WTC11 (cell line): ENCODE data around the gene TTC28. TPM values are rescaled to one million over a fixed set of nuclear protein-coding genes. Genes with fewer than 3 reads are reported as not detected.

Source experiments
- ATAC-seq: fragments of 200-7000 bp; cut with Tn5 transposase; 2 replicates; pipeline ENCODE4 v1.10.0; 2021; ENCODE audit warnings: mild to moderate bottlenecking, moderate library complexity
- CTCF ChIA-PET: fragments of 300-600 bp; sonication (Branson Sonifier 250); formaldehyde crosslinking; loops from one replicate; lab custom pipeline; 2021; ENCODE audit warnings: antibody characterized with exemption; lab: Charles Lee
- POLR2A ChIA-PET: fragments of 350-600 bp; sonication (Branson Sonifier 250); formaldehyde crosslinking; loops from one replicate; lab custom pipeline; 2021; ENCODE audit warnings: antibody characterized with exemption; lab: Charles Lee
- DNase-seq: peaks from one replicate; pipeline ENCODE4 v3.0.0; 2021; ENCODE audit warnings: low spot score
- H3K27ac Mint-ChIP-seq: 2 replicates; pipeline ENCODE4 v1.8.0; 2021; ENCODE audit warnings: mixed read lengths
- H3K27me3 Mint-ChIP-seq: 2 replicates; pipeline ENCODE4 v1.8.0; 2021; ENCODE audit warnings: low read depth, mild to moderate bottlenecking, moderate library complexity, mixed read lengths
- H3K36me3 Mint-ChIP-seq: 2 replicates; pipeline ENCODE4 v1.8.0; 2021; ENCODE audit warnings: mixed read lengths
- H3K4me1 Mint-ChIP-seq: 2 replicates; pipeline ENCODE4 v1.8.0; 2022; ENCODE audit warnings: mixed read lengths
- H3K4me3 Mint-ChIP-seq: 2 replicates; pipeline ENCODE4 v1.8.0; 2021; ENCODE audit warnings: mild to moderate bottlenecking, moderate library complexity, mixed read lengths
- H3K9me3 Mint-ChIP-seq: 2 replicates; pipeline ENCODE4 v1.8.0; 2021; ENCODE audit warnings: mixed read lengths
- AFF4 ChIP-seq: sonication (generic); formaldehyde crosslinking; IDR thresholded peaks from 2 replicates; pipeline ENCODE4 v1.8.1; 2023; ENCODE audit warnings: mild to moderate bottlenecking, missing genetic modification reagents, borderline replicate concordance
- AR ChIP-seq: fragments of 250-450 bp; sonication (Bioruptor Pico); IDR thresholded peaks from 2 replicates; pipeline ENCODE4 v1.9.0; 2021; ENCODE audit warnings: mild to moderate bottlenecking
- ATF2 ChIP-seq: sonication (generic); formaldehyde crosslinking; IDR thresholded peaks from 2 replicates; pipeline ENCODE4 v1.8.1; 2022; ENCODE audit warnings: low read depth, missing genetic modification reagents, borderline replicate concordance
- ELF4 ChIP-seq: sonication (generic); formaldehyde crosslinking; IDR thresholded peaks from 2 replicates; pipeline ENCODE4 v1.8.1; 2022; ENCODE audit warnings: low read depth, mild to moderate bottlenecking, moderate library complexity, missing genetic modification reagents
- EMX1 ChIP-seq: fragments of 250-450 bp; sonication (Bioruptor Pico); IDR thresholded peaks from 2 replicates; pipeline ENCODE4 v1.8.0; 2021; ENCODE audit warnings: mild to moderate bottlenecking
- FOXP4 ChIP-seq: sonication (generic); formaldehyde crosslinking; IDR thresholded peaks from 2 replicates; pipeline ENCODE4 v1.8.0; 2022; ENCODE audit warnings: mild to moderate bottlenecking, missing genetic modification reagents
- NR2C2 ChIP-seq: sonication (generic); formaldehyde crosslinking; IDR thresholded peaks from 2 replicates; pipeline ENCODE4 v1.8.0; 2022; ENCODE audit warnings: mild to moderate bottlenecking, missing genetic modification reagents
- PRDM15 ChIP-seq: sonication (generic); formaldehyde crosslinking; IDR thresholded peaks from 2 replicates; pipeline ENCODE4 v1.8.0; 2022; ENCODE audit warnings: missing genetic modification reagents
- SOX15 ChIP-seq: fragments of 250-450 bp; sonication (Bioruptor Pico); IDR thresholded peaks from 2 replicates; pipeline ENCODE4 v1.9.0; 2021; ENCODE audit warnings: mild to moderate bottlenecking
- USF1 ChIP-seq: sonication (generic); formaldehyde crosslinking; IDR thresholded peaks from 2 replicates; pipeline ENCODE4 v1.8.0; 2022; ENCODE audit warnings: mild to moderate bottlenecking, missing genetic modification reagents
- ZMAT4 ChIP-seq: fragments of 250-450 bp; sonication (Bioruptor Pico); IDR thresholded peaks from 2 replicates; pipeline ENCODE4 v1.9.0; 2021; ENCODE audit warnings: mild to moderate bottlenecking
- total RNA-seq: library from RNA; stranded (reverse); gene quantifications from 3 replicates; pipeline ENCODE4 v1.2.3, GENCODE V29; 2021

Gene TTC28
- total RNA-seq, 1 experiment from 2014 or later, result 13.0 TPM

GRCh38 chr22:28507896-28508295, 171.7 kb downstream of the TTC28 start:
- ATAC-seq (no peak), DNase-seq (no peak)
- CTCF ChIA-PET, result no interaction called here
- Mint-ChIP-seq H3K27me3 (no peaks in the 10 kb centered on the region; the same call in 1 of the 2 replicates), H3K27ac (no peak overlapping the region), H3K4me3 (no peak overlapping the region), H3K36me3 (no peaks in the 10 kb centered on the region), H3K9me3 (peaks cover 36% of the 10 kb centered on the region), H3K4me1 (peaks cover 3% of the 10 kb centered on the region; the same call in 1 of the 2 replicates)
- POLR2A ChIA-PET, result no interaction called here
- no peak for TF ChIP-seq AFF4 (CRISPR knock-in tag)

- no peak overlapping the region for H3K4me3 Mint-ChIP-seq
- H3K9me3 Mint-ChIP-seq, result peaks cover 24% of the 10 kb centered on the region
- ATAC-seq (no peak; the same call in 1 of the 2 replicates), DNase-seq (no peak)
- ChIA-PET CTCF (no interaction called here), POLR2A (no interaction called here)
- TF ChIP-seq ELF4 (CRISPR knock-in tag), result no peak
- no peak for TF ChIP-seq AR (CRISPR knock-in tag)
- no peak for TF ChIP-seq ZMAT4 (CRISPR knock-in tag)
- TF ChIP-seq NR2C2 (CRISPR knock-in tag), result no peak
- H3K27ac Mint-ChIP-seq, result no peak overlapping the region
- peaks cover 3% of the 10 kb centered on the region; the same call in 1 of the 2 replicates for H3K4me1 Mint-ChIP-seq
- H3K36me3 Mint-ChIP-seq, result no peaks in the 10 kb centered on the region
- no peaks in the 10 kb centered on the region; the same call in 1 of the 2 replicates for H3K27me3 Mint-ChIP-seq
Measured at GRCh38 chr22:28506150-28506535, 173.5 kb downstream of the TTC28 start.

- H3K4me1 Mint-ChIP-seq, result peaks cover 3% of the 10 kb centered on the region; the same call in 1 of the 2 replicates
- no peak overlapping the region for H3K4me3 Mint-ChIP-seq
- CTCF ChIA-PET, result interaction anchor here (1.7 to 2.3 kb wide), 2 partner anchors 63 to 486 kb away, joined by 4 to 6 read pairs; no protein-coding TSS in a partner anchor
- H3K36me3 Mint-ChIP-seq, result no peaks in the 10 kb centered on the region
- no peak for DNase-seq
- POLR2A ChIA-PET, result no interaction called here
- ATAC-seq, result no peak; the same call in 1 of the 2 replicates
- no peak overlapping the region for H3K27ac Mint-ChIP-seq
- H3K9me3 Mint-ChIP-seq, result peaks cover 19% of the 10 kb centered on the region
- no peaks in the 10 kb centered on the region; the same call in 1 of the 2 replicates for H3K27me3 Mint-ChIP-seq
- no peak for TF ChIP-seq SOX15 (CRISPR knock-in tag)
- TF ChIP-seq PRDM15, result no peak
- TF ChIP-seq EMX1, result no peak
- no peak for TF ChIP-seq FOXP4 (CRISPR knock-in tag)
- TF ChIP-seq ATF2 (CRISPR knock-in tag), result no peak
- TF ChIP-seq USF1 (CRISPR knock-in tag), result no peak
Measured at GRCh38 chr22:28505416-28506149, 174.1 kb downstream of the TTC28 start.
